Activated T-cell treated with anti-CD3 and anti-CD28 coated beads, Interleukin-2, amount 50 U/mL, for 48 hours (primary cell): ENCODE measurements around the gene MBLAC2.
A peak's percentile ranks its signal among the peaks of the same experiment; 100 is the strongest.

Experiments used
- DNase-seq, 2 experiments: peaks; one replicate each; pipeline ENCODE4 v3.0.0-alpha.2; 2020

Gene MBLAC2

GRCh38 chr5:90446961-90447360 lies 27.6 kb downstream of the MBLAC2 start:
- no peak for DNase-seq

DNA sequence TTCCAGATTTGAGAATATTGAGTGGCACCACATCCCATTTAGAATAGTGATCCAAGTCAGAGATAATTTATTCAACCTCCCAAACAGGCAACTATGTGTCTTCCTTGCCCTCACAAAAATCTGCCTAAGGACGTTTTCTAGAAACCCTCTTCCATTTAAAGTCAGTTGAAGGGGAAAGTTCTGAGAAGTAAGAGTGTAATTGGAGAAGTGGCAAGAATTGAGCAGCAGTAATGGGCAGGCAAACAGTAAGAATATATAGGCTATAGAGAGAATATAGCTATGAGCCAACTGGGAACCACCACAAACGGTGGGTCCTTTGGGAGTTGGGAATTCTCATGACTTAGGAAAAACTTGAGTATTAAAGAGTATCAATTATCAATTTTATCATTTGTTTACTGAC lies 33.9 kb downstream of the MBLAC2 start:
- no peak for DNase-seq

DNA sequence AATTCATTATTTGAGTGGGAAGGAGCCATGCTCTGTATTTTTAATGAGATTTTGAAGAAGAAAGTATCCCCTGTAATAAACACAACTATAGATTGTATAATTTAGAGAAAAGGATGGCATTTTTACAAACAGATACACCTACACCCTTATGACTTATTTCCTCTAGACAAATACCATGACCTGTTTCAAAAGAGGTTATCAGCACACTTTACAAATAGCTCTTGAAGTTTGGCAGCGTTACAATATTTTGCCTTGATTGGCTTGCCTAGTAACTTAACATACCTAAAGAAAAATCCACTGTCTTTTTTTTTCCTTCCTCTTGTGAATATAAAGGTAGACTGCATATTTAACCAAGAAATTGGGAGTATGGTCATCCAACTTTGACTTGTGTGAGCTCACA lies 36.5 kb downstream of the MBLAC2 start:
- DNase-seq, result no peak

GRCh38 chr5:90437663-90438062 lies 36.9 kb downstream of the MBLAC2 start:
- DNase-seq, result no peak

- peak; percentile 46 to 55 for DNase-seq
Measured at GRCh38 chr5:90434116-90434714, 40.4 kb downstream of the MBLAC2 start.

GRCh38 chr5:90424245-90424644 lies 50.3 kb downstream of the MBLAC2 start:
- DNase-seq, result no peak

DNA sequence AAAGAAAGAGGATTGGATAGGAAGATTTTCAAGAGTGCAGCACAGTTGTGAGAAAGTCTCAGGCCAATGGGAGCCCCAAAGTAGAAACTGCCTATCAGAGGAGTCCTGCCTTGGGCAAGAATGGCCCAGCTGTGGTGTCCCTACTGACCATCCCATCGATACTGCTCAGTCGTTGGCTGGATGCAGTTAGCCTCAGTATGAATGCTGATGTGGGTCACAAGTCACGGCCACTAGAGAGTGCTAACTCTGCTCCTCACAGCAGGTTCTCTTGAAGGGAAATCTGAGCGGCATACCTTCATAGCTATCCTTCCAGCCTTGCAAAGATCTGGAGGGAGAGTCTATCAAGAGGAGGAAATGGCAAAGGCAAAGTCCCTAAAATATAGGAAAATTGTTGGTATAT lies 53.4 kb downstream of the MBLAC2 start:
- DNase-seq, result no peak

- no peak for DNase-seq
Measured at GRCh38 chr5:90418214-90418613, 56.4 kb downstream of the MBLAC2 start.

- DNase-seq, result no peak
Measured at GRCh38 chr5:90410178-90410762, 64.3 kb downstream of the MBLAC2 start.

GRCh38 chr5:90409318-90410177 lies 65.0 kb downstream of the MBLAC2 start, which contains the start of gene CETN3:
TSS of gene CETN3 (minus strand) at chr5:90409756. CDS start at chr5:90409661, 95 bp downstream.
- DNase-seq, result peak; percentile 92 to 93

DNA sequence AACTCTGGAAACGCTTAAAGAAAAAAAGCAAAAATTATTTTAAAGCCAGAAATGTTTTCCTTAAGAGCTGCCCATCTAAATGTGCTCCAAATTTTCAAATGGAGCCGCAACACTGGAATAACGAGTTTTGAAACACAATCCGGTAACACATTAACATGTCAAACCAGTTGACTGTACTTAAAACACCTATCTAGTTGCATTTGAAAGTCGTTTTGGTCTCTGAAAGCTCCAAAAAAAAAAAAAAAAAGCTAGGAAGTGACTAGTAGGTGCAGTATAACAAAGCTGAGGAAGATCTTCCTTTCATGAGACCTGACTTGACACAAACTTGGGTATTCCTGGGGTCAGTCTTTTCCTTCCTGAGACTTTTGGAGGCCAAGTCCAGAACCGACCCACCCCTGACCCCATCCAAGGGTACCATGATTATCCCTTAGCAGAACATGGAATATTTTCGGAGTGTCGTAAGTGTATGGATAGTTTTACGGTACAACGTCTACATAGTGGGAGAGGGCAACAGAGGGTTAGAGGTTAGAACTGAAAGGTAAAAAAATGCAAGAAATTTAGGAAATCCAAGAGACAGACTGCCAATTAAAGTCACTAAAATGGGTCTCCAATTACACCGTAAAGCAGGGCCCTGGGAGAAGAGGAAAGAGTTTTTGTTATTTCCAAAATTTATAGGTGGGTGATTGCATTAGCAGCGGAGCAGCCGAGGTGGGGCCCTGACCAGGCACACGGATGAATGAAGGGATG lies 65.8 kb downstream of the MBLAC2 start:
- peak in 1 of 2 experiments; percentile 22 for DNase-seq
